Loucy (cell line): ENCODE data around the gene FGD6.

Experiments
- H2AFZ ChIP-seq: fragments of 200-600 bp; sonication (generic); 2 replicates; pipeline ENCODE4 v1.6.0; 2016; ENCODE audit warnings: antibody characterized with exemption, mild to moderate bottlenecking, low read length, moderate library complexity
- H3F3A ChIP-seq: fragments of 200-600 bp; 2 replicates; pipeline ENCODE4 v1.6.0; 2016; ENCODE audit warnings: antibody characterized with exemption, low read depth, mild to moderate bottlenecking
- H3K27me3 ChIP-seq: fragments of 200-600 bp; sonication (generic); 2 replicates; pipeline ENCODE4 v1.6.1; 2014; ENCODE audit warnings: low read length, mild to moderate bottlenecking; ENCODE audit not compliant: insufficient read depth, poor library complexity, severe bottlenecking
- H3K36me3 ChIP-seq: fragments of 200-600 bp; sonication (generic); 2 replicates; pipeline ENCODE4 v1.6.1; 2016; ENCODE audit warnings: low read length; ENCODE audit not compliant: insufficient read depth
- H3K4me1 ChIP-seq: fragments of 200-600 bp; sonication (generic); 2 replicates; pipeline ENCODE4 v1.5.1; 2014; ENCODE audit warnings: low read length, mild to moderate bottlenecking; ENCODE audit not compliant: insufficient read depth, poor library complexity, severe bottlenecking
- H3K4me2 ChIP-seq: fragments of 200-600 bp; sonication (generic); 2 replicates; pipeline ENCODE4 v1.6.0; 2014; ENCODE audit warnings: antibody characterized with exemption, low read length, low read depth, mild to moderate bottlenecking; ENCODE audit not compliant: poor library complexity, severe bottlenecking
- H3K4me3 ChIP-seq: fragments of 200-600 bp; sonication (generic); 2 replicates; pipeline ENCODE4 v1.5.1; 2014; ENCODE audit warnings: low read length, mild to moderate bottlenecking, mixed read lengths; ENCODE audit not compliant: poor library complexity, severe bottlenecking
- H3K79me2 ChIP-seq: fragments of 200-600 bp; sonication (generic); 2 replicates; pipeline ENCODE4 v1.6.1; 2014; ENCODE audit warnings: low read length; ENCODE audit not compliant: insufficient read depth
- H3K9ac ChIP-seq: fragments of 200-600 bp; sonication (generic); 2 replicates; pipeline ENCODE4 v1.6.0; 2014; ENCODE audit warnings: mild to moderate bottlenecking, low read depth, low read length, moderate library complexity; ENCODE audit not compliant: poor library complexity, severe bottlenecking
- H3K9me2 ChIP-seq: fragments of 200-600 bp; sonication (generic); replicated peaks from 2 replicates; pipeline ENCODE4 v1.6.1; 2016; ENCODE audit warnings: low read depth, low read length, mixed read lengths
- H3K9me3 ChIP-seq: fragments of 200-600 bp; sonication (generic); 2 replicates; pipeline ENCODE4 v1.6.1; 2014; ENCODE audit warnings: mild to moderate bottlenecking, antibody characterized with exemption, low read length, low read depth; ENCODE audit not compliant: insufficient read depth
- H4K20me1 ChIP-seq: fragments of 200-600 bp; sonication (generic); 2 replicates; pipeline ENCODE4 v1.6.0; 2014; ENCODE audit warnings: antibody characterized with exemption, low read length, mild to moderate bottlenecking; ENCODE audit not compliant: insufficient read depth, poor library complexity, severe bottlenecking
- EZH2phosphoT487 ChIP-seq: fragments of 200-600 bp; IDR thresholded peaks from 2 replicates; pipeline ENCODE4 v1.6.1; 2018; ENCODE audit warnings: antibody characterized with exemption, mild to moderate bottlenecking, moderate library complexity, borderline replicate concordance
- TF ChIP-seq, protein P1 (sequence below): fragments of 200-600 bp; sonication (generic); conservative IDR thresholded peaks from 2 replicates; pipeline ENCODE4 v1.5.1; 2014; ENCODE audit warnings: mild to moderate bottlenecking, antibody characterized with exemption, low read length

The FGD6 gene

DNA sequence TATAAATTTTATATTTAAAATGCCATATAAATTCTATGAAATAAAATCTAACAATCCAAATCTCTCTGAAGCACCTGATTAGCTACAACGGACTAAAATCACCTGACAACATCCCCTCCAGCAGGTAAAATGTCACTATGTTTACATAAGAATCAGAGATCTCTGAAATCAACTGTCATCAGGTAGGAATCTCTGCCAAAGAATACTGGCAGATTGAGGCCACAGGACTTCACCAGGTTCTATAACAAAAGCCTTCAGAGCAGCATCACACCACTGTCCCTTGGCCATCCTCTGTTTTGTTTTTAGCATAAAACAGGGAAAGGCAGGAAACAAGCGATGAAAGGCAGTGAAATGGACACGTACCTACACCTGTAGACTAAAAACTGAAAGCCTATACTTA, 22.1 kb downstream of the FGD6 start:
- H3K4me1 ChIP-seq: peaks cover 17% of the 10 kb centered on the region
- no peak for TF ChIP-seq EZH2phosphoT487
- TF ChIP-seq, protein P1, sequence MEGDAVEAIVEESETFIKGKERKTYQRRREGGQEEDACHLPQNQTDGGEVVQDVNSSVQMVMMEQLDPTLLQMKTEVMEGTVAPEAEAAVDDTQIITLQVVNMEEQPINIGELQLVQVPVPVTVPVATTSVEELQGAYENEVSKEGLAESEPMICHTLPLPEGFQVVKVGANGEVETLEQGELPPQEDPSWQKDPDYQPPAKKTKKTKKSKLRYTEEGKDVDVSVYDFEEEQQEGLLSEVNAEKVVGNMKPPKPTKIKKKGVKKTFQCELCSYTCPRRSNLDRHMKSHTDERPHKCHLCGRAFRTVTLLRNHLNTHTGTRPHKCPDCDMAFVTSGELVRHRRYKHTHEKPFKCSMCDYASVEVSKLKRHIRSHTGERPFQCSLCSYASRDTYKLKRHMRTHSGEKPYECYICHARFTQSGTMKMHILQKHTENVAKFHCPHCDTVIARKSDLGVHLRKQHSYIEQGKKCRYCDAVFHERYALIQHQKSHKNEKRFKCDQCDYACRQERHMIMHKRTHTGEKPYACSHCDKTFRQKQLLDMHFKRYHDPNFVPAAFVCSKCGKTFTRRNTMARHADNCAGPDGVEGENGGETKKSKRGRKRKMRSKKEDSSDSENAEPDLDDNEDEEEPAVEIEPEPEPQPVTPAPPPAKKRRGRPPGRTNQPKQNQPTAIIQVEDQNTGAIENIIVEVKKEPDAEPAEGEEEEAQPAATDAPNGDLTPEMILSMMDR: no peak
- no peaks in the 10 kb centered on the region for H3K36me3 ChIP-seq
- H3K9me2 ChIP-seq: no peaks in the 10 kb centered on the region
- no peaks in the 10 kb centered on the region for H3K9me3 ChIP-seq
- no peaks in the 10 kb centered on the region; the same call in 1 of the 2 replicates for H3F3A ChIP-seq
- no peak overlapping the region for H3K9ac ChIP-seq
- H4K20me1 ChIP-seq: no peaks in the 10 kb centered on the region
- H2AFZ ChIP-seq: no peak overlapping the region
- H3K79me2 ChIP-seq: no peaks in the 10 kb centered on the region
- no peak overlapping the region for H3K4me3 ChIP-seq
- H3K4me2 ChIP-seq: no peak overlapping the region
- H3K27me3 ChIP-seq: no peaks in the 10 kb centered on the region

DNA sequence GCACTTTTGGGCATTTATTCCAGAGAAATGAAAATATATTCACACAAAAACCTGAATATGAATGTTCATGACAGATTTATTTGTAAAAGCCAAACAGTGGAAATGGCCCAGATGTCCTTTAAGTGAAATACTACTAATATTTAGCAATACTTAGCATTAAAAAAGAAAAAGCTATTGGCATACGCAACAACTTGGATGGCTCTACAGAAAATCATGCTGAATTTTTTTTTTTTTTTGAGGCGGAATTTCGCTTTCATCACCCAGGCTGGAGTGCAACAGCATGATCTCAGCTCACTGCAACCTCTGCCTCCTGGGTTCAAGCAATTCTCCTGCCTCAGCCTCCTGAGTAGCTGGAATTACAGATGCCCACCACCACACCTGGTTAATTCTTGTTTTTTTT, 24.1 kb downstream of the FGD6 start:
- H4K20me1 ChIP-seq: no peaks in the 10 kb centered on the region
- no peak overlapping the region for H3K9ac ChIP-seq
- H3K9me2 ChIP-seq: no peaks in the 10 kb centered on the region
- H3F3A ChIP-seq: no peaks in the 10 kb centered on the region; the same call in 1 of the 2 replicates
- TF ChIP-seq EZH2phosphoT487: no peak
- TF ChIP-seq, protein P1: no peak
- H3K4me3 ChIP-seq: no peak overlapping the region
- H3K4me2 ChIP-seq: no peak overlapping the region
- H2AFZ ChIP-seq: no peak overlapping the region
- no peaks in the 10 kb centered on the region for H3K27me3 ChIP-seq
- H3K79me2 ChIP-seq: no peaks in the 10 kb centered on the region
- no peaks in the 10 kb centered on the region for H3K36me3 ChIP-seq
- H3K9me3 ChIP-seq: no peaks in the 10 kb centered on the region
- peaks cover 4% of the 10 kb centered on the region for H3K4me1 ChIP-seq

DNA sequence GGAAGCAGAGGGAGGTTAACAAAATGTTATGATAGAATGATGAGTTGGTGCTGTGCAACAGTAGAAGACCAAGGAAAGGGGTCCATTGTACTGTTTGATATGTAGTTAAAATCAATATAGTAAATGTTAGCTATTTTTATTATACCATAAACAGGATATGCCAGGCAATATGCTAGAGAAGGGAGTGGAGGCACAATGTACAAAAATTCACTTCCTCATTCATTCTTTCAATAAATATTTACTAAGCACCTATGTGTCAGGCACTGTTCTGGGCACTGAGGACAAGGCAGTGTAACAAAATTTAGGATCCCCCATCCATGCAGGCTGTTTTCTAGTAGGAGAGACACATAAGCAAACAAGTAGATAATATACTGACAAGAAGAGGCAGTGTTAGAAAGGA, 25.0 kb downstream of the FGD6 start:
- peaks cover 4% of the 10 kb centered on the region for H3K4me1 ChIP-seq

More for the DNA sequence above, 25.0 kb downstream of the FGD6 start:
- Histone ChIP-seq H3K79me2 (no peaks in the 10 kb centered on the region), H3K9me2 (no peaks in the 10 kb centered on the region), H2AFZ (no peak overlapping the region), H3K9me3 (no peaks in the 10 kb centered on the region), H4K20me1 (no peaks in the 10 kb centered on the region), H3K4me3 (no peak overlapping the region), H3K9ac (no peak overlapping the region), H3K36me3 (no peaks in the 10 kb centered on the region), H3K27me3 (no peaks in the 10 kb centered on the region), H3K4me2 (no peak overlapping the region), H3F3A (no peaks in the 10 kb centered on the region; the same call in 1 of the 2 replicates)
- TF ChIP-seq, protein P1: no peak
- no peak for TF ChIP-seq EZH2phosphoT487
